ENCODE data around the gene DPP3.

DNA sequence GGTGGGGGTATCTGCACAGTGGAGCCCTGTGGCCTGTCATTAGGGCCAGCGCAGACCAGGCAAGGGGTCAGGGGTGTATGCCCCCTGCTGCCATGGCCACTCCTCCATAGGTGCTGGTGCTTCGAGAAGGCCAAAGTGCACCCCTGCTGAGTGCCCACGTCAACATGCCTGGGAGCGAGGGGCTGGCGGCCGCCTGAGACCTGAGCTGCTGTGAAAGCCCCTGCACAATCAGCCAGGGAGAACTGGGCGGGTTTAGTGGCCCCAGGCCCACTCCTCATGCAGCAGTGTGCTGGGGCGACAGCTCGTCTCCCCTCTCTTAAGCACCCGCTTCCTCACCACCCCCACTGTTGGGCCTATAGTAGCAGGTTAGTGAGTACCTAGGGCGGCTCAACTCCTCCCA, 51.6 kb downstream of the DPP3 start:
- TF ChIP-seq, protein P1, sequence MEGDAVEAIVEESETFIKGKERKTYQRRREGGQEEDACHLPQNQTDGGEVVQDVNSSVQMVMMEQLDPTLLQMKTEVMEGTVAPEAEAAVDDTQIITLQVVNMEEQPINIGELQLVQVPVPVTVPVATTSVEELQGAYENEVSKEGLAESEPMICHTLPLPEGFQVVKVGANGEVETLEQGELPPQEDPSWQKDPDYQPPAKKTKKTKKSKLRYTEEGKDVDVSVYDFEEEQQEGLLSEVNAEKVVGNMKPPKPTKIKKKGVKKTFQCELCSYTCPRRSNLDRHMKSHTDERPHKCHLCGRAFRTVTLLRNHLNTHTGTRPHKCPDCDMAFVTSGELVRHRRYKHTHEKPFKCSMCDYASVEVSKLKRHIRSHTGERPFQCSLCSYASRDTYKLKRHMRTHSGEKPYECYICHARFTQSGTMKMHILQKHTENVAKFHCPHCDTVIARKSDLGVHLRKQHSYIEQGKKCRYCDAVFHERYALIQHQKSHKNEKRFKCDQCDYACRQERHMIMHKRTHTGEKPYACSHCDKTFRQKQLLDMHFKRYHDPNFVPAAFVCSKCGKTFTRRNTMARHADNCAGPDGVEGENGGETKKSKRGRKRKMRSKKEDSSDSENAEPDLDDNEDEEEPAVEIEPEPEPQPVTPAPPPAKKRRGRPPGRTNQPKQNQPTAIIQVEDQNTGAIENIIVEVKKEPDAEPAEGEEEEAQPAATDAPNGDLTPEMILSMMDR (IDR thresholded peaks at IDR 0.05): no peak
- no peak for TF ChIP-seq POLR2A (IDR thresholded peaks at IDR 0.05)
- TF ChIP-seq EP300 (IDR thresholded peaks at IDR 0.05; ENCODE audit: low read depth): no peak

All from transverse colon (tissue), 3 donors.